Lung (tissue), 12 donors: ENCODE results near the gene DUSP5. TPM values are rescaled to one million over a fixed set of nuclear protein-coding genes. Genes with fewer than 3 reads are reported as not detected.

ENCODE experiments used
- ATAC-seq: fragments of 200-7000 bp; cut with Tn5 transposase; one replicate; pipeline ENCODE4 v1.9.1; 2020; ENCODE audit warnings: moderate number of reproducible peaks; ENCODE audit not compliant: insufficient read depth, low FRiP score
- DNase-seq, 3 donors: peaks; one replicate each; pipeline ENCODE4 v3.0.0-alpha.2; 2013 to 2017
- H3K27ac ChIP-seq, 2 donors: one replicate each; pipeline ENCODE4 v1.5.1; 2013; ENCODE audit warnings: mild to moderate bottlenecking in 2 of 2, moderate library complexity in 2 of 2, control low read depth in 1 of 2, inconsistent platforms in 1 of 2, low read depth in 1 of 2, low read length in 1 of 2
- H3K27me3 ChIP-seq, 3 donors: one replicate each; pipeline ENCODE4 v1.5.1; 2013; ENCODE audit warnings: low read length in 2 of 3; ENCODE audit not compliant: control insufficient read depth in 3 of 3, insufficient read depth in 3 of 3
- H3K36me3 ChIP-seq, 4 donors: one replicate each; pipeline ENCODE4 v1.5.1; 2013; ENCODE audit warnings: low read length in 4 of 4, mild to moderate bottlenecking in 1 of 4, moderate library complexity in 1 of 4; ENCODE audit not compliant: control insufficient read depth in 4 of 4, insufficient read depth in 4 of 4
- H3K4me1 ChIP-seq, 5 donors: one replicate each; pipeline ENCODE4 v1.5.1; 2013; ENCODE audit warnings: low read length in 5 of 5, mild to moderate bottlenecking in 2 of 5, moderate library complexity in 1 of 5; ENCODE audit not compliant: control insufficient read depth in 5 of 5, insufficient read depth in 5 of 5
- H3K4me3 ChIP-seq: one replicate; pipeline ENCODE4 v1.5.1; 2013; ENCODE audit warnings: mild to moderate bottlenecking, control low read depth, moderate library complexity
- H3K9ac ChIP-seq, 2 donors: one replicate each; pipeline ENCODE4 v1.5.1; 2013; ENCODE audit warnings: low read length in 2 of 2, control low read depth in 1 of 2; ENCODE audit not compliant: insufficient read depth in 1 of 2
- H3K9me3 ChIP-seq, 4 donors: one replicate each; pipeline ENCODE4 v1.5.1; 2013; ENCODE audit warnings: low read length in 3 of 4, mild to moderate bottlenecking in 1 of 4, moderate library complexity in 1 of 4; ENCODE audit not compliant: control insufficient read depth in 4 of 4, insufficient read depth in 3 of 4
- CTCF ChIP-seq: IDR thresholded peaks from 2 replicates; pipeline ENCODE4 v1.5.1; 2012; ENCODE audit warnings: mild to moderate bottlenecking; ENCODE audit errors: control extremely low read depth, extremely low read depth
- WGBS, 2 donors: extraction: QIAGEN DNeasy Blood & Tissue Kit; methylation state at CpG; one replicate each; pipeline ENCODE4 v1.1.7; 2013; 5-methylcytosine and 5-hydroxymethylcytosine counted together
- polyA plus RNA-seq, 2 donors: library from polyadenylated mRNA; stranded (reverse); fragments of 200-250 nt; gene quantifications; one replicate each; pipeline ENCODE4 v1.2.1, GENCODE V29; 2013
- total RNA-seq, 2 donors: library from RNA; depleted of rRNA in 1 of 2; stranded (reverse); fragments of >200 nt in 1 of 2; gene quantifications; one replicate each; pipeline ENCODE4 v1.2.1, GENCODE V29; 2014 to 2021
- donor health status: control.
- donor health status: control.
- donor health status: Bipolar disorder and iron deficiency.
- donor health status: healthy.
- donor health status: DM: yes; HTN: yes; CAD: no.

The DUSP5 gene
- total and polyA plus RNA-seq, 4 donors = 10.3 to 16.4 (median 12.9) TPM

- Histone ChIP-seq H3K4me1 (peaks cover 4 to 50% (median 16%) of the 10 kb centered on the region in 5 donors), H3K27me3 (peaks cover 0 to 46% (median 4%) of the 10 kb centered on the region in 3 donors), H3K9me3 (no peaks in the 10 kb centered on the region), H3K9ac (peak overlapping the region in 1 of 2 donors; percentile 68), H3K4me3 (peak overlapping the region; percentile 71), H3K36me3 (no peaks in the 10 kb centered on the region), H3K27ac (peak overlapping the region; percentile 92 to 98)
- TF ChIP-seq CTCF = no peak
- ATAC-seq (no peak), DNase-seq (peak; percentile 15 to 33 (median 23))
- 22 to 23% methylated on average over 22 of the region's 22 CpGs for WGBS, 2 donors
Measured at GRCh38 chr10:110496553-110497437, 912 bp upstream of the DUSP5 start.

GRCh38 chr10:110498087-110498981 is 627 bp downstream of the DUSP5 start:
- 2 to 3% methylated on average over 85 to 107 of the region's 107 CpGs for WGBS, 2 donors
- ATAC-seq (no peak), DNase-seq (peak; percentile 56 to 74 (median 70))
- peak overlapping the region; percentile 74 for H3K4me3 ChIP-seq
- H3K36me3 ChIP-seq = no peaks in the 10 kb centered on the region
- TF ChIP-seq CTCF = no peak
- H3K9me3 ChIP-seq = no peaks in the 10 kb centered on the region
- peak overlapping the region; percentile 59 to 88 for H3K27ac ChIP-seq
- H3K9ac ChIP-seq = no peak overlapping the region
- peaks cover 0 to 42% (median 4%) of the 10 kb centered on the region in 3 donors for H3K27me3 ChIP-seq
- H3K4me1 ChIP-seq = peaks cover 13 to 65% (median 23%) of the 10 kb centered on the region in 5 donors

GRCh38 chr10:110498982-110499795 is 1.5 kb downstream of the DUSP5 start:
- peaks cover 0 to 36% (median 4%) of the 10 kb centered on the region in 3 donors for H3K27me3 ChIP-seq
- peak overlapping the region; percentile 59 to 88 for H3K27ac ChIP-seq
- no peak overlapping the region for H3K9ac ChIP-seq
- H3K4me1 ChIP-seq = peaks cover 13 to 74% (median 27%) of the 10 kb centered on the region in 5 donors
- peak overlapping the region; percentile 74 for H3K4me3 ChIP-seq
- H3K36me3 ChIP-seq = no peaks in the 10 kb centered on the region
- 46 to 59% methylated on average over 21 of the region's 21 CpGs for WGBS, 2 donors
- TF ChIP-seq CTCF = no peak
- H3K9me3 ChIP-seq = no peaks in the 10 kb centered on the region
- no peak for ATAC-seq
- DNase-seq = peak; percentile 22 to 42 (median 38)
